ENCODE results near the gene STAT2.

DNA sequence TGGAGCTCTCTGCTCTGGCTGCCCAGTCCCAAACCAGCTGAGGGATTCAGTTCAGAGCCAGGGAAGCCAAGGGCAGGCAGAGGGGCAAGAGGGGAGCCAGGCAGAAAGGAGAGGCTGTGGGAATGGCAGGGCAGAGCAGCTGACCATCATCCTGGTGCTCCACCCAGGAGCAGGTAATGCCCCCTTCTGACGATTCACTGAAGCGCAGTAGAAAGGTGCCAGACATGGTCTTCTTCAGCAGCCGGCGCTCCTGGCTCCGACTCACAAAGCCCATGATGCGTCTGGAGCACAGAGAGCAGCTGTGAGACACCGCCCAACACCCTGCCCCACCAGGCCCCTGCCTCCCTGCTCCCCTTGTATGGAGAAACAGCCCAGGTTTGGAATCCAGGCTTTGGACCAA is 13.2 kb downstream of the STAT2 start:
- TF ChIP-seq, protein P1, sequence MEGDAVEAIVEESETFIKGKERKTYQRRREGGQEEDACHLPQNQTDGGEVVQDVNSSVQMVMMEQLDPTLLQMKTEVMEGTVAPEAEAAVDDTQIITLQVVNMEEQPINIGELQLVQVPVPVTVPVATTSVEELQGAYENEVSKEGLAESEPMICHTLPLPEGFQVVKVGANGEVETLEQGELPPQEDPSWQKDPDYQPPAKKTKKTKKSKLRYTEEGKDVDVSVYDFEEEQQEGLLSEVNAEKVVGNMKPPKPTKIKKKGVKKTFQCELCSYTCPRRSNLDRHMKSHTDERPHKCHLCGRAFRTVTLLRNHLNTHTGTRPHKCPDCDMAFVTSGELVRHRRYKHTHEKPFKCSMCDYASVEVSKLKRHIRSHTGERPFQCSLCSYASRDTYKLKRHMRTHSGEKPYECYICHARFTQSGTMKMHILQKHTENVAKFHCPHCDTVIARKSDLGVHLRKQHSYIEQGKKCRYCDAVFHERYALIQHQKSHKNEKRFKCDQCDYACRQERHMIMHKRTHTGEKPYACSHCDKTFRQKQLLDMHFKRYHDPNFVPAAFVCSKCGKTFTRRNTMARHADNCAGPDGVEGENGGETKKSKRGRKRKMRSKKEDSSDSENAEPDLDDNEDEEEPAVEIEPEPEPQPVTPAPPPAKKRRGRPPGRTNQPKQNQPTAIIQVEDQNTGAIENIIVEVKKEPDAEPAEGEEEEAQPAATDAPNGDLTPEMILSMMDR (IDR thresholded peaks at IDR 0.05; ENCODE audit: insufficient read depth, low read depth, low read length): no peak
- no peak for TF ChIP-seq EZH2 (IDR thresholded peaks at IDR 0.05; ENCODE audit: insufficient read depth, low read length)

Data from astrocyte (in vitro differentiated cells and primary cell).